NCI-H187 treated with DMSO at 0.1 percent for 48 hours (cell line): ENCODE measurements around the gene DOCK3.
"Not testable (repeated sequence)": the region's sequence is repeated elsewhere in the genome, so short reads cannot be mapped to it uniquely, and the experiment has no call there.

ENCODE experiments used
- DNase-seq: peaks from one replicate; lab custom pipeline; 2025; lab: John Stamatoyannopoulos, UW

DOCK3 gene

DNA sequence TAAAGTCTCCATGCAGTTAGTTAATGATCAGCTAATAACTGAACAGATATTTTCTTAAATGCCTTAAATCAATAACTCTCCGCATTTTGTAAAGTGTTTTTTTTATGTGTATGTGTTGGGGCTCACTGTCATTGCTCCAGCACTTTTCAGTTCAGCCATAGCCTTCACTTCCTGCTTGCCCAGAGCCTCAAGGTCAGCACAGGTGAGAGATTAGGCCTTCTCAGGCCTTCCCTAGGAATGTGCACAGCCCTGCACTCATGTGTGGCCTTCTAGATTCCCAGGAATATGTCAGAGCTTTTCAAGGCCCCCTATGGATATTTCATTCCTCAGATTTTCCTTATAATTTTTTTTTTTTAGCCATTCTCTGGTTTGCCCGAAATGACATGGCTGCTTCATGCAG, 632.7 kb downstream of the DOCK3 start:
- DNase-seq = no peak

DNA sequence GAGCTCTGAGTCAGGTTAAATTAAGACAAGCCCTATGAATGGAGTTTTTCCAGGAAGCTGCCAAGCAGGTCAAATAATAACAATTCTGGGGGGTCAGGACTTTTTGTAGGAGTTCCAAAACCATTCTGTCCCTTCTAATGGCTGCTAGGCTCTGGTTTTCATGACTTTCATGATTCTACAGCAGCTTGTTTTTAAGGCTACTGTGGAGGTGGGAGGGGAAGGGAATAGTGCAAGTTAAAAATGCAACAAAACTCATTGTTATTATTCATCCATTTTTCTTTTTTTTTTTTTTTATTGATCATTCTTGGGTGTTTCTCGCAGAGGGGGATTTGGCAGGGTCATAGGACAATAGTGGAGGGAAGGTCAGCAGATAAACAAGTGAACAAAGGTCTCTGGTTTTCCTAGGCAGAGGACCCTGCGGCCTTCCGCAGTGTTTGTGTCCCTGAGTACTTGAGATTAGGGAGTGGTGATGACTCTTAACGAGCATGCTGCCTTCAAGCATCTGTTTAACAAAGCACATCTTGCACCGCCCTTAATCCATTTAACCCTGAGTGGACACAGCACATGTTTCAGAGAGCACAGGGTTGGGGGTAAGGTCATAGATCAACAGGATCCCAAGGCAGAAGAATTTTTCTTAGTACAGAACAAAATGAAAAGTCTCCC, 633.3 kb downstream of the DOCK3 start:
- not testable (repeated sequence) for DNase-seq

DNA sequence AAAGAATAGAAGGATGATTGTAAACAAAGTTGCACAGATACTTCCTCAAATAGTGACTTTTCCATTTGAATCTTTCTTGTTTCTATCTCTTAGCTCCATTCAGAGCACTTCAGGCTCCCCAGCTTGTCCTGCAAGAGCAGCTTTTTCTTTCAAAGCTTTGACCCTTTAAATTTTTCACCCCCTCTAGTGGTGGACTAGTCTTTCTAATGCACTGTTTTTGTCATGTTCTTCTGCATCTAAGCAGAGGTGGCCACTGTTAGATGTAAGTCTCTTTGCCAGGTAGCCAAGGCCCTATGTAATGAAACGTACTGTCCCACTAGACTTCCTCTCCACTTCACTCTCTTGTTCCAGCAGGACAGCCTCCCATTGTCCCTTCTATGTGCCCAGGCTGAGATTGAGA, 636.3 kb downstream of the DOCK3 start:
- DNase-seq = no peak

DNA sequence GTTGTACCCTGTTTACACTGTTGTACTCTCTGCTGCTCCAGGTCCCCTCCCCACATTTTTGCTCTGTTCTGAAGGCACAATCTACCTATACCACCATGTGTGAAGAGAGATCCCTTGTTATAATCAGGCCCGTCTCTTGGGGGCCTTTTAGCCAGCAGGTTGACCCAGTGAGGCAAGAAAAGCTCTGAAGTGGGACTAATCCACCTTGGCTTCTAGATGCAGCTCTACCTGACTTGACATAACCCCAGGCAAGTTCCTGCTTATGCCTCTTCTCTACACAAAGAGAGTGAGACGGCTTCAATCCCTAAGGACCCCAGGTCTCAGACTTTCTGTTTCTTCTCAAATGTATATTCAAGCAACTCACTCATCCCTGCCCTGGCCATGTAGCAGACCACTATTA, 653.5 kb downstream of the DOCK3 start:
- no peak for DNase-seq

DNA sequence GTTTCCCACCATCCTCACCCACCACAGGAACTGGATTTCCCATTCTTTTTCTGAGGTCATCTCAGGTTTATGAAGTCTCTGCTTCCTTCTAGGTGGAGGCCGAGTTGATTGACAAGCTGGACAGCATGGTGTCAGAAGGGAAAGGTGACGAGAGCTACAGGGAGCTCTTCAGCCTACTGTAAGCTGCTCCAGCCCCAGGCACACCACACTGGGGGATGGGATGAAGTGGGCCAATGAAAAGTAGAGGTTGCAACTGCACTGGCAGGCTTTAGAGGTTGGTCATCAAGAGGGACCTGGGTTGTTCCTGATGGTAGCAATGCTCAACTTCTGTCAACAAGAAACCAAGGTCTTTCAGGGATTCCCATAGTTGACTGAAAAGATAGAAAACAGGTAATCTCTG, 655.3 kb downstream of the DOCK3 start:
- no peak for DNase-seq

DNA sequence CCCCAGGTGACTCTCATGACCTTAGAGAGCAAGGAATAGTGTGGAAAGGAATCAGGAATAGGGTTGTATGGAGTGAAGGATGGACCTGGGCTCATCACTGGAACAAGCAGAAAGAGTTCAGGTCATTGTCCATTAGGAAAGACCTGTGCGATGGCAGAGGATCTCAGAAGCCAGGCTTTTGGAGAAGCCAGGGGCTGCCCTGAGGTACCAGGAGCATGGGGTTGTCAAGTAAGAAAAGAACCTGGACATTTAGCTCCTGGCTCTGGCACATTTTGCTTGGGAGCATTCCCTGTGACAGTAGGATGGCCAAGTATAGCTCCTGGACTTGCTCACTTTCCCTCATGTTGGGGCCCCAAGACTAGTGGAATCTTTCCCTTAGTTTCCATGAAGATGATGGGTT, 657.4 kb downstream of the DOCK3 start:
- DNase-seq = no peak

DNA sequence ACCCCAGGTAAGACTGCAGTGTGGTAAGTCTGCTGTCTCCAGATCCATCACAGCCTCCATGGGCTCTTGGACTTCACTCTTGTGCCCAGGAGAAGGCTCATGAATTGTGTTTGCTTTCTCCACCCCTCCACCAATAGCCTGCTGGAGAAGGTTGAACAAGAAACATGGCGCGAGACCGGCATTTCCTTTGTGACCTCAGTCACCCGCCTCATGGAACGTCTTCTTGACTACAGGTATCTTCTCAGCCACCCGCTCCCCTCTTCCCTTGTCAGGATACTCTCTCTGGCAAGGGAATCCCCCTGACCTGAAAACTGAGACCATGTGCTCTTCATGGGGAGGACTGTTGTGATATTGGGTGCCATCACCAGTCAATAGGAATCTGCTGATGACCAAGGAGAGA, 658.3 kb downstream of the DOCK3 start:
- DNase-seq = no peak

DNA sequence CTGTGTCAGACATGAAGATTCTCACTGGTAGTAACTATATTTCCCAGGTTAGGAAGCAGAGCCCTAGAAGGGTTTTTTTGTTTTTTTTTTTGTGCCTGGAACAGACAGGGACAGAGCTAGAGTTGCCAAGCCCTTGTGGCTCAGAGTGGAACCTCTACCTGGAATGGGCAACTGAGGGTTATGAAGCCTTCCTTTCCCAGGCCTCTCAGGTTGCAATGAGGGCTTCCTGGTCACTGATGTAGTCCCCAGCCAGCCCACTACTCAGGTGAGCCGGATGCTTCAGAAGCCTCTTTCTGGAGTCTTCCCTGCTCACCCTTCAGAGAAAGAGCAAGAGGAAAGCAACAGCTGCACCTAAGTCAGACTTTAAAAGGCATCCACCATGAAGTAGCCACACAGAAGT, 661.5 kb downstream of the DOCK3 start:
- no peak for DNase-seq

DNA sequence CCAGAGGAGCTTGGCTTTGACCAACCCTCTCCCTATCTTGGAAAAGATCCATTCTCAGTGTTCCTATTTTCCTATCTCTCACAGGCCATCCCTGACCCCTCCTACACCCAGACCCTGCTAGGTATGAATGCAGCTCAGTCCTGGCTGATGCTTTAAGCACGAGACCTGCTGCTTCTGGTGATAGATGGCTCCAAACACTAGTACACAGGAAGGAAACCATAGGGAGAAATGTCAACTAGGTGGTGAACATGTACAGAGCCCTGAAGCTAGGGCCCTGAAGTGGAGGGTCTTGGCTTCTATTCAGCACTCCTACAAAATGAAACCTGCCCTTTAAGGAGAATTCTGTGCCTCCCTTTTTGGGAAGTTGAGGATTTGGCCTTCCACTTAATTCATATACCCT, 662.9 kb downstream of the DOCK3 start:
- DNase-seq = no peak

DNA sequence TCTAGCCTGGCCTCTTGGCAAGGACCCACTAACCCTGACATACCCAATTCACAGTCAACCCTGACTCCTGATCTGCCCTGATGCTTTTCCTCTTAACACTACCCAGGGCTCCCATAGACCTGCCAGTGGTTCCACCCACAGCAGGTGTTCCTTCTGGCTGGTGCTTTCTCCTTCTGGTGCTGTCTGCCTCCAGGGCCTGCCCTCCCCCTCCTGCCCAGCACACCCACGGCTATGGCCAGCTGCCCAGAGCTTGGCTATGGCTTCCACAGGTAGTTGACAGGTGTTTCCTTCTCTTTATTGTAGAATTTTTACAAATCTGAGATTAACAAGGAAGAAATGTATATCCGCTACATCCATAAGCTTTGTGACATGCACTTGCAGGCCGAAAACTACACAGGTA, 663.9 kb downstream of the DOCK3 start:
- DNase-seq = no peak

DNA sequence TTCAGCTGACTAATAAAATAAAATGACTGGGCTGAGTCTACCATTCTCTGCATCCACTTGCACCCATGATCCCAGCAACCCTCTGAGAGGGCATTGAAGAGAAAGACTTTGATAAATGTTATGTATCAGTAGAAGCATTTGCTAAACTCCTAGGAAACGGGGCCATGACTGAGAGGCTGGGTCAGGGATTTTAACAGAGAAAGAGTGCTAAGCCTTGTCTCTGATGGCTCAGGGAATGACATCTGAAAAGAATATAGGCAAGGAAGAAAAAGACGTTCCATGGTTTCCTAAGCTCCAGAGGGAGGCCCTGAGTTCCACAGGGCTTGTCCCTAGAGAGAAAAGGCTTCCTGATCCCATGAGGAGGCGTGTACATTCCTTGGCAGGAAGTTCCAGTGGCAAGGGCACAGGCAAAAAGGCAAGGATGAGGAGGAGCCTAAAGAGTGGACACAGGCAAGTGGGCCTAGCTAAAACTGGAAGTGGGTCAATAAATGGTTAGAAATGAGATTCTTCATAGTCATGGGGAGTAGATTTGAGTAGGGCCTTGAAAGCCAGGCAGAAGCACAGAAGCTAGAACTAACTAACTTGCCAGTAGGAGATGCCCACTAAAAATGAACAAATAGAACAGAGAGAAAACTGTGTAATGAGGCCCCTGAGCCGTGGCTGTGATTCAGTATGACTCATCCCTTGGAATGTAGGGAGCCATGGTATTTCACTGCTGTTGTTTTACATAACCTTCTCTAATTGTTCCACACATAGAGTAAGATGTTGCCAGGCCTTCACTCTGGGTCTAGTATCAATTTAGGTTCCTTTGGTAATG, 665.5 kb downstream of the DOCK3 start:
- no peak for DNase-seq

DNA sequence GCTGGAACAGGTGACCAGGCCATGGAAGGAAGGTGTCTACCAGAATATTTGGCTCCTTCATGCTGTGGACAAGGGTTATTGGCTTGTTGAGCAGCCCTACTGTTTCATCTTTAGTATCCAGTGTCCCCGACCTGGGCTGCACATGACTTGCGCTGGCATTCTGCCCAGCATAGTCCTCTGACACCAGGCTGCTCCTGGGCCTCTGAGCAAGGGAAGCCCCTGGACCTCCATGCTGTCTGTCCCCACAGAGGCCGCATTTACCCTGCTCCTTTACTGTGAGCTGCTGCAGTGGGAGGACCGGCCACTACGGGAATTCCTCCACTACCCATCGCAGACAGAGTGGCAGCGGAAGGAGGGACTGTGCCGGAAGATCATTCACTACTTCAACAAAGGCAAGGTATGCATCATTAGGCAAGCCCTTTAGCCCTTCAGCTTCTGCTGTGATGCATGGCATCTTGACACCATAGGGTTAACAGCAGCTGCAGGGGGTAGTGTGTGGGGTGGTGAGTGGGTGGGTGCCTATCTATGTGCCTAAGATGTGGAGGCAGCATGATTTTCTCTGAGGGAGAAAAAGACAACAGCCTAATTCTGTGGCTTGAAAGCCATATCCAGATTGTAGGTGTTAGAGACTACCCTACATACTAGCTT, 666.4 kb downstream of the DOCK3 start:
- no peak for DNase-seq

DNA sequence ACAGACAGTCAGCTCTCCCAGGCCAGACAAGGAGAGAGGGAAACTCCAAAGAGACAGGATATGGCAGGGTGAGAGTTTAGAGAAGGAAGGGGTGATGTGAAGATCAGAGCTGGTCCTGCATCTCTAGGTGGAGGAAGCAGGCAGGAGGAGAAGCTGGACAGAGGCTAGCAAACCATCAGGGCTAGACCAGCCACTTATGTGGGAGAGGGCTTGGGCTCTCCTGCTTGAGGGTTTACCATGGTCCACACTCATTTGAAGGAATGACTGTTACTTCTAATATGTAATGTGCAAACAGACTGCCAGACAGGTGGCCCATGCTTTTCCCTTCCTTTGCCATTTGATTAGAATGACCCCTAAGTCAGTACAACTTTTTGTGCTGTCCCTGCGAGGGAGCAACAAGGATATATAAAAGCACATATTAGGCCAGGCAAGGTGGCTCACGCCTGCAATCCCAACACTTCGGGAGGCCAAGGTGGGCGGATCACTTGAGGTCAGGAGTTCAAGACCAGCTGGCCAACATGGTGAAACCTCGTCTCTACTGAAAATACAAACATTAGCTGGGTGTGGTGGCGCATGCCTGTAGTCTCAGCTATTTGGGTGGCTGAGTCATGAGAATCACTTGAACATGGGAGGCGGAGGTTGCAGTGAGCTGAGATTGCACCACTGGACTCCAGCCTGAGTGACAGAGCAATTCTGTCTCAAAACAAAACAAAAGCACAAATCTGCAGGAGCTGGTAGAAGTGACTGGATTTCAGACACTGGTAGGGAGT, 669.4 kb downstream of the DOCK3 start:
- DNase-seq = no peak

DNA sequence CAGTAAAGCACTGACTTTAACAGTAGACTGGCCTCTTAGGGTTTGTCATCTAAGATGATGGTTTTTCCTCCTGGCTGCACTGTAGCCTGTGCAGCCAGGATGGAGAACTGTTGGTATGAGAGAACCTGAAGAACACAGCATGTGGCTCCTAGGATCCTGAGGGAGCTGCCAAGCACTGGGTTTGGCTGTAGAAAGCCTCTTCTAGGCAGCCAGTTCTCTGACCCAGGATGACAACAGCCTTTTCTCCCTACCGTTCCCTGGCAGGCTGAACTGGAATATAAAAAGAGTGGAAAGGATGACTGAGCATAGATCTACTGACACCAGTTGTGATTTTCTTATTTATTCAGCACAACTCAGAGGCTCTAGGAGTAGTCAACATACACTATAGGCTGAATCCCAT, 676.0 kb downstream of the DOCK3 start:
- DNase-seq = no peak

DNA sequence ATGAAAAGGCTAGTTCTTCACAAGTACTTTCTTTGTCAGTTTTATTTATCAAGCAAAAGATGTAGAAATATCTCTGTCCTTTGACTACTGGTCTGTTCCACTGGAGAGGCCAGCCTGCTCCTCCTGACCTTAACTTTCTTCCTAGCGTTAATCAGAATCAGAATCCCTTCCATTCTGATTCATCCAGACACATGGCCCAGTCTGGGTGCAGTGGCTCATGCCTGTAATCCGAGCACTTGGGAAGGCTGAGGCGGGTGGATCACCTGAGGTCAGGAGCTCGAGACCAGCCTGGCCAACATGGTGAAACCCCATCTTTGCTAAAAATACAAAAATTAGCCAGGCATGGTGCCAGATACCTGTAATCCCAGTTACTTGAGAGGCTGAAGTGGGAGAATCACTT, 678.4 kb downstream of the DOCK3 start:
- no peak for DNase-seq

DNA sequence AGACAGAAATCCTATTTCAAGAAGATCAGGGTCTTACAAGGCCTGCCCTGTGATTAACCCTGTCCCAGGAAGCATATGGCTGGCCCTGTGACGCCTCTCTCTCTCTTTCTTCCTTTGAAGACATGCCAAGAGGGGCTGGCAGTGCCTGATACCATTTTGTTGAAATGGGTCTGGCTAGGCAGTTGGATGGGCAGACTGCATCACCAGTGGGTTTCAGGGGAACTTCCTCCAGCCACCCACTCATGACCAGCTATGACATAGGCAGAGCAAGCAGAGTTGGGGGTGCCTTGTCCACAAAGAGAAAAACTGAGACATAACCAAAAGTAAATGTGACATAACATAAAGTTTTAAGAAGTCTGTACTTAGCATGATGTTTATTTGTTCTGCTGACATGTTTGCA, 679.0 kb downstream of the DOCK3 start:
- DNase-seq = no peak

DNA sequence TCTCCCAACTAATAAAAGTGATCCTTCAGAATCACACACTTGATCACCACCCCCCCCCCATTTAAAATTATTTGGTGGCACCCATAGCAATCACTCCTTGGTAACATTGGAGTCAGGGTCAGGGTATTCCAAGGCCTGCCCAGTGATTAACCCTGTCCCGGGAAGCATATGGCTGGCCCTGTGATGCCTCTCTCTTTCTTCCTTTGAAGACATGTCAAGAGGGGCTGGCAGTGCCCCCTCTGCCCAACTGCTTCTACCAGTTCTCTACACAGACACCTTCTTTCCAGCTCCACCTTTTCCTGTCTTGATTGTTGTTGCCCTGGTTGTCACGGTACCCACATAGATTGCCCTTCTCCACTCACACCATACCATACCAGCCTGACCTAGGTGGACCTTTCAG, 679.4 kb downstream of the DOCK3 start:
- no peak for DNase-seq

DNA sequence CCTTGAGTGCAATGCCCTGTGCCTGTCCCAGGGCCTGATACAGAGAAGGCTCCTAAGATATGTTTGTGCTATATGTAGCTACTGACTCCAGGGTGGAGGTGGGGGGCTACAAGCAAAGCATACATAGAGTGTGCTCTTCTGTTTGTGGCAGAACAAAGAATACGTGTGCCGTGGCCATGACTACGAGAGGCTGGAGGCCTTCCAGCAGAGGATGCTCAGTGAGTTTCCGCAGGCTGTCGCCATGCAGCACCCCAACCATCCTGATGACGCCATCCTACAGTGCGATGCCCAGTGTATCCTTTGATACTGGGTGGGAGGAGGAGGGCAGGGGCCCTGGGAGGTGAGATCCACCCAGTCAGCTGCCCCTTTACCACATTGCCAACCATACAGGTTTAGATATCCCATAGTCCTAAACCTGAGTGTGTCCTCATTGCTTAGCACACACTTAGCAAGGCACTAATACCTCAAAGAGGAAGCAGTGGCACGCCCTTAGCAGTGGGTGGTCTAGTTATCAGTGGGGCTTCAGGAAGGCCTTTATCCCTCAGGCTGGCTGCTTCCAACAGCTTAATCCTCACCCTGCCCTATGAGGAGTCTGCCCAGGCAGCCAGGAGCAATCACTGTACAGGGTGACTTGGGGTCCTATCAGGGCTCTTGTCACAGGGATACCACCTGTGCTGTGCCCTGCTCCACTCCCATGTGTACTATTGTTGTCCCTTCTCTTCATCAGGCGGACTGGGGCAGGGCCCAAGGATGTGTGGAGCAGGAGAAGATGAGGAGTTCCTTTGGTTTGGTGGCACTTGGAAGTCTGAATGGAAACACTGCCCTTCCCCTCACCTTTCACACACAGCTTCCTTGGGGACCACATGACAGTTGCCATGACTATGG, 680.2 kb downstream of the DOCK3 start:
- no peak for DNase-seq

DNA sequence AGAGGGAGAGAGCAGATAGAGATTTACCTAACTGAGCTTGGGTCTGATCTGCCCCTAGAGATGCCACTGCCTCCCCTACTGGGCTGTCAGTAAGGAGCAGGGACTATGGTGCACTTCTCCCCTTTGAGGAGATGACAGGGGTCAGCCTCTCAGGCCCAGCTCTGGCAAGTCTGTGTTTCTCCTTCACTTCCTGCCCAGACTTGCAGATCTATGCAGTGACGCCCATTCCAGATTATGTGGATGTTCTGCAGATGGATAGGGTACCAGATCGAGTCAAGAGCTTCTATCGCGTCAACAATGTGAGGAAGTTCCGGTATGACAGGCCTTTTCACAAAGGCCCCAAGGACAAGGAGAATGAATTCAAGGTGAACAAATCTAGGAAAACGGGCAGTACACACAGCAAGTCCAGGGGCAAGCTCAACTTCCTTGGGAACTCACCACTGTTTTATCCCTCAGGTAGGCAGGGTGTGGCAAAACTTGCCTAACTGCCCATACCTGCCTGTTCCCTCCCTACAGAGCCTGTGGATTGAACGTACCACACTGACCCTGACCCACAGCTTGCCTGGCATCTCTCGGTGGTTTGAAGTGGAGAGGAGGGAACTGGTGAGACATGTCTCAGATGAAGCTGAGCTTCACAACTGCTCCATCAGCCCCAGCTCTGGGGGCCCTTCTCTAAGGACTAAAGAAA, 681.3 kb downstream of the DOCK3 start:
- no peak for DNase-seq

DNA sequence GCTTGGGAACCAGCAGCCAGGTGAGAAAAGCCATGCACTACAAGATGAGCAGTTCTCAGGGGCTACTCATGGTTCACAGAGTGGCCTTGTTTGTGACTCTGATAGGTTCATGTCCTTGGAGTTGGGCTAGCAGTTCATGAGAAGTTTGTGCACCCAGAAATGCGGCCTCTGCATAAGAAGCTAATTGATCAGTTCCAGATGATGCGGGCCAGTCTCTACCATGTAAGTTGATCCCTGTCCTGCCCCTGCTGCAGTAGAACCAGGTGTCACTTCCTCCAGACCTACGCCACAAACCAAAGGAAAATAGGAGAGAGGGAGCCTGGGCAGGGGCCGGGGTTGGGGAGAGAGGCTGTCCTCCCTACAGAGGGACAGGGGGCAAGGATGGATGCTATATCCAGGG, 683.1 kb downstream of the DOCK3 start:
- no peak for DNase-seq

DNA sequence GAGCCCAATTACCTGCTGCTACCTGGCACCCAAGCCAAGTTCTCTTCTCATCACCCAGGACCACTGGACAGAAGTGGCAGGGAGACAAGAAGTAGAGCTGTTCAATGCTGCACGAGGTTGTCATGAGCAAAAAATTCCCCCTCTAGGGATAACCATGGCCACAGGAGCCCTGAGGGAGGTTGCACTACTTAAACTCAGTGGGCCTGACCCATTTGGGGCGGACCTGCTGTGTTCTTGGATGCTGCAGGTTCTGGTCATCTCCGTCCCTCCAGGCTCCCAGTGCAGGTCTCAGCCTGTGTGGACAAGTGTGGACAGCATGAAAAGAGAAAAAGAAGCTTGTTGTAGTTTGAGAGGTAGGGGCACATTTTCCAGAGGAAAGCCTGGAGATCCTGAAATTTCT, 684.3 kb downstream of the DOCK3 start:
- DNase-seq = no peak
